HUDEP-2 (cell line): ENCODE measurements around the gene CNKSR3.

Experiments
- DNase-seq, 76 experiments: peaks; one replicate each; lab custom pipeline; 2025; ENCODE audit not compliant: unreplicated experiment in 76 of 76; lab: John Stamatoyannopoulos, UW

The CNKSR3 gene

GRCh38 chr6:154459513-154459912, 51.0 kb downstream of the CNKSR3 start:
- DNase-seq: no peak

- peak in 4 of 76 experiments; percentile 16 to 33 (median 30) for DNase-seq
Measured at GRCh38 chr6:154458565-154459470, 51.7 kb downstream of the CNKSR3 start.

GRCh38 chr6:154457881-154458284, 52.6 kb downstream of the CNKSR3 start:
- no peak for DNase-seq

GRCh38 chr6:154457046-154457713, 53.3 kb downstream of the CNKSR3 start:
- no peak for DNase-seq

GRCh38 chr6:154453329-154453728, 57.2 kb downstream of the CNKSR3 start:
- DNase-seq: no peak

GRCh38 chr6:154450498-154450897, 60.0 kb downstream of the CNKSR3 start:
- peak in 4 of 76 experiments; percentile 13 to 23 (median 21) for DNase-seq

- no peak for DNase-seq
Measured at GRCh38 chr6:154448448-154449096, 61.9 kb downstream of the CNKSR3 start.

GRCh38 chr6:154447954-154448353, 62.5 kb downstream of the CNKSR3 start:
- DNase-seq: peak in 3 of 76 experiments; percentile 16 to 28 (median 17)

- DNase-seq: no peak
Measured at GRCh38 chr6:154446984-154447383, 63.5 kb downstream of the CNKSR3 start.

- no peak for DNase-seq
Measured at GRCh38 chr6:154445417-154445816, 65.1 kb downstream of the CNKSR3 start.

GRCh38 chr6:154441995-154442310, 68.5 kb downstream of the CNKSR3 start:
- DNase-seq: no peak

- no peak for DNase-seq
Measured at GRCh38 chr6:154440422-154441043, 70.0 kb downstream of the CNKSR3 start.

GRCh38 chr6:154440022-154440421, 70.5 kb downstream of the CNKSR3 start:
- DNase-seq: no peak

- no peak for DNase-seq
Measured at GRCh38 chr6:154438882-154439415, 71.5 kb downstream of the CNKSR3 start.

GRCh38 chr6:154435400-154435945, 75.0 kb downstream of the CNKSR3 start:
- DNase-seq: no peak

- no peak for DNase-seq
Measured at GRCh38 chr6:154434662-154435061, 75.8 kb downstream of the CNKSR3 start.

- DNase-seq: no peak
Measured at GRCh38 chr6:154433477-154434241, 76.8 kb downstream of the CNKSR3 start.

GRCh38 chr6:154432533-154433476, 77.7 kb downstream of the CNKSR3 start:
- peak in 31 of 76 experiments; percentile 17 to 69 (median 37) for DNase-seq

GRCh38 chr6:154430481-154430919, 80.0 kb downstream of the CNKSR3 start:
- DNase-seq: no peak
